Measurements from ENCODE around the gene ACAD9.
A peak's percentile ranks its signal among the peaks of the same experiment; 100 is the strongest.

DNA sequence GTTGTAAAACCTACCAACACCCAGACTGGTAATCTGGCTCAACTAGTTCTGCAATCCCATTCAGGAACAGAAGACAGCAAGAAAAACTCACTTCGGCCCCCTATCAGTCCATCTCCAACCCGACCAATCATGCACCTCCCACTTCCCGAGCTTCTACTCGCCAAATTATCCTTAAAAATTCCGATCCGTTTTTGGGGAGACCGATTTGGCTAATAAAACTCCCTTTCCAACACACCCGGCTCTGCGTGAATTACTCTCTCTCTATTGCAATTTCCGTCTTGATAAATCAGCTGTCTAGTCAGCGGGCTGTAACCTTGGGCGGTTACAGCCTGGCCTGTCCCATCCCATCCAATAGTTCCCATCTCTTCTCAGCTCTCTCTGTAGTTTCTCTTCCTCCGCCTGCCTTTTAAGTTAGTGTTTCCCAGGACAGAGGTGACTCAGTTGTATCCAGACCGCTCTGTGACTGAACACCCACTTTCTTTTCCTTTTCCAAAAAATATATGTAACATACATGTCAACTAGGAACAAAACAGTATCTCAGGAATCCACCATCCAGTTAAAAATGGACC, 780 bp upstream of the ACAD9 start:
- TF ChIP-seq POLR2AphosphoS5 (IDR thresholded peaks at IDR 0.05; ENCODE audit: control insufficient read depth, insufficient read depth, low read depth, low read length) (0 out of 2 replicates have a peak, but pooled peaks have one; percentile 33), EP300 (IDR thresholded peaks at IDR 0.05; ENCODE audit: low read length) (no peak), REST (IDR thresholded peaks at IDR 0.05; ENCODE audit: borderline replicate concordance) (no peak), REST (CRISPR knock-in tag; IDR thresholded peaks at IDR 0.05; ENCODE audit: low read depth) (no peak), PRDM10 (IDR thresholded peaks at IDR 0.05; ENCODE audit: partially characterized antibody) (peak; percentile 10), CTCF (IDR thresholded peaks at IDR 0.05 in 2 of 3, conservative IDR thresholded peaks at IDR 0.05 in 1 of 3; ENCODE audit: insufficient read depth in 2 of 3, low read depth in 1 of 3, low read length in 3 of 3) (no peak), EZH2 (IDR thresholded peaks at IDR 0.05; ENCODE audit: borderline replicate concordance, low read depth, low read length) (no peak), ZNF282 (CRISPR knock-in tag; IDR thresholded peaks at IDR 0.05) (no peak), IFI16 (CRISPR knock-in tag; IDR thresholded peaks at IDR 0.05) (no peak), FOXK2 (conservative IDR thresholded peaks at IDR 0.05 in 1 of 2, IDR thresholded peaks at IDR 0.05 in 1 of 2; ENCODE audit: low read depth in 2 of 2) (no peak)
